GM19328 (cell line): ENCODE results near the gene IL17D.
"Not testable (repeated sequence)": the region's sequence is repeated elsewhere in the genome, so short reads cannot be mapped to it uniquely, and the experiment has no call there.

Experiments used
- ATAC-seq: cut with Tn5 transposase; IDR thresholded peaks from one replicate; pipeline ENCODE4 v1.9.1; 2021; ENCODE audit warnings: mild to moderate bottlenecking, moderate library complexity; ENCODE audit not compliant: unreplicated experiment

IL17D gene

GRCh38 chr13:20702915-20703779 lies at the start of gene IL17D:
Gene IL17D, plus strand, starts transcription at chr13:20703699. Its CDS starts 303 bp downstream, at chr13:20704002.
- ATAC-seq = peak; percentile 29

GRCh38 chr13:20654156-20654555 lies 49.3 kb upstream of the IL17D start:
- no peak for ATAC-seq

- ATAC-seq = no peak
Observed at GRCh38 chr13:20658451-20659040, 45.0 kb upstream of the IL17D start.

GRCh38 chr13:20664351-20664750 lies 39.1 kb upstream of the IL17D start:
- ATAC-seq = no peak

GRCh38 chr13:20666948-20667347 lies 36.6 kb upstream of the IL17D start:
- ATAC-seq = no peak

GRCh38 chr13:20667857-20668437 lies 35.6 kb upstream of the IL17D start:
- no peak for ATAC-seq

- no peak for ATAC-seq
Observed at GRCh38 chr13:20669162-20669561, 34.3 kb upstream of the IL17D start.

- no peak for ATAC-seq
Observed at GRCh38 chr13:20671789-20672188, 31.7 kb upstream of the IL17D start.

- no peak for ATAC-seq
Observed at GRCh38 chr13:20672772-20673171, 30.7 kb upstream of the IL17D start.

GRCh38 chr13:20673715-20674114 lies 29.8 kb upstream of the IL17D start:
- ATAC-seq = no peak

- ATAC-seq = no peak
Observed at GRCh38 chr13:20676213-20676612, 27.3 kb upstream of the IL17D start.

- ATAC-seq = not testable (repeated sequence)
Observed at GRCh38 chr13:20678606-20679005, 24.9 kb upstream of the IL17D start.

GRCh38 chr13:20679879-20680278 lies 23.6 kb upstream of the IL17D start:
- ATAC-seq = no peak

- ATAC-seq = no peak
Observed at GRCh38 chr13:20680416-20681080, 23.0 kb upstream of the IL17D start.

- not testable (repeated sequence) for ATAC-seq
Observed at GRCh38 chr13:20681481-20681880, 22.0 kb upstream of the IL17D start.

- ATAC-seq = no peak
Observed at GRCh38 chr13:20682061-20682460, 21.4 kb upstream of the IL17D start.

- no peak for ATAC-seq
Observed at GRCh38 chr13:20684041-20684440, 19.5 kb upstream of the IL17D start.

GRCh38 chr13:20684546-20684945 lies 19.0 kb upstream of the IL17D start:
- no peak for ATAC-seq

- no peak for ATAC-seq
Observed at GRCh38 chr13:20685092-20685491, 18.4 kb upstream of the IL17D start.

GRCh38 chr13:20686167-20686566 lies 17.3 kb upstream of the IL17D start:
- no peak for ATAC-seq

- ATAC-seq = no peak
Observed at GRCh38 chr13:20686863-20687579, 16.5 kb upstream of the IL17D start.
